K562 (cell line): ENCODE measurements around the gene NRXN3. TPM values are rescaled to one million over a fixed set of nuclear protein-coding genes. Genes with fewer than 3 reads are reported as not detected.

Experiments
- AFF1 ChIP-seq, 2 experiments: fragments of 450-650 bp; IDR thresholded peaks; 2 replicates each; pipeline ENCODE4 v1.6.1; 2018; ENCODE audit warnings: mild to moderate bottlenecking in 2 of 2, low read depth in 1 of 2; ENCODE audit not compliant: partially characterized antibody in 2 of 2
- CBFB ChIP-seq: sonication (generic); formaldehyde crosslinking; IDR thresholded peaks from 2 replicates; pipeline ENCODE4 v1.4.0; 2020; ENCODE audit warnings: mild to moderate bottlenecking, missing genetic modification reagents
- ELK1 ChIP-seq: sonication (generic); formaldehyde crosslinking; IDR thresholded peaks from 2 replicates; pipeline ENCODE4 v1.8.1; 2022; ENCODE audit warnings: missing genetic modification reagents
- MED1 ChIP-seq: sonication (generic); formaldehyde crosslinking; IDR thresholded peaks from 2 replicates; pipeline ENCODE4 v1.8.1; 2023; ENCODE audit warnings: missing genetic modification reagents, borderline replicate concordance
- SFPQ ChIP-seq: fragments of 200-400 bp; formaldehyde crosslinking; IDR thresholded peaks from 2 replicates; pipeline ENCODE4 v1.6.1; 2017; ENCODE audit warnings: mild to moderate bottlenecking, low read depth, low read length, moderate library complexity
- SMAD1 ChIP-seq: fragments of 150-350 bp; IDR thresholded peaks from 2 replicates; pipeline ENCODE4 v1.6.1; 2014; ENCODE audit warnings: low read length, low read depth; ENCODE audit not compliant: partially characterized antibody
- TFAP4 ChIP-seq: sonication (generic); formaldehyde crosslinking; IDR thresholded peaks from 2 replicates; pipeline ENCODE4 v1.8.0; 2022; ENCODE audit warnings: missing genetic modification reagents, mild to moderate bottlenecking, moderate library complexity, borderline replicate concordance
- UBTF ChIP-seq, 2 experiments: IDR thresholded peaks; 2 replicates each; pipeline ENCODE4 v1.6.1; 2012; ENCODE audit warnings: improper control_type of control experiment in 2 of 2, low read depth in 2 of 2, low read length in 2 of 2, borderline replicate concordance in 1 of 2
- USF1 ChIP-seq: sonication (generic); formaldehyde crosslinking; IDR thresholded peaks from 2 replicates; pipeline ENCODE4 v1.9.0; 2022; ENCODE audit warnings: mild to moderate bottlenecking, missing genetic modification reagents
- polyA plus RNA-seq, 8 experiments: library from polyadenylated mRNA; depleted of rRNA in 4 of 8; stranded (reverse) in 5 of 8; unstranded in 3 of 8; fragments of >200 nt; fragmentation: Nextera tagmentation in 2 of 8; fragmentation: Illumina TruSeq in 1 of 8; extraction: Ambion mirVana in 2 of 8; extraction: Trizol in 1 of 8; gene quantifications; 2 replicates each; pipeline versions ENCODE4 v1.2.1 to v1.2.3, GENCODE V29; 2011 to 2014; ENCODE audit warnings: inconsistent platforms in 1 of 8, missing spikeins in 1 of 8
- total RNA-seq, 7 experiments: library from RNA; depleted of rRNA in 6 of 7; stranded (reverse); fragments of >200 nt in 6 of 7; fragmentation: Illumina TruSeq in 2 of 7; extraction: Trizol in 2 of 7; gene quantifications; 2 replicates each; pipeline versions ENCODE4 v1.2.1 to v1.2.3, GENCODE V29; 2011 to 2021; ENCODE audit warnings: low replicate concordance in 1 of 7

NRXN3 gene
- total and polyA plus RNA-seq, 9 of the 15 experiments (the other 6 are each of a cell fraction or from before 2014, with no cell fraction given): 0.09 TPM; not detected in 8

GRCh38 chr14:79899610-79900009, 1729.4 kb downstream of the NRXN3 start (continued):
- no peak for TF ChIP-seq AFF1 (IDR thresholded peaks at IDR 0.05; ENCODE audit: low read depth in 1 of 2, partially characterized antibody in 2 of 2)
- no peak for TF ChIP-seq SMAD1
- no peak for TF ChIP-seq UBTF (IDR thresholded peaks at IDR 0.05; ENCODE audit: borderline replicate concordance in 1 of 2, low read depth in 2 of 2, low read length in 2 of 2)
- no peak for TF ChIP-seq ELK1
- no peak for TF ChIP-seq CBFB (CRISPR knock-in tag)
- no peak for TF ChIP-seq MED1 (CRISPR knock-in tag)
- TF ChIP-seq USF1 (CRISPR knock-in tag): no peak
- no peak for TF ChIP-seq TFAP4
- TF ChIP-seq SFPQ: no peak
